Endothelial cell of umbilical vein (primary cell): ENCODE results near the gene PRUNE2.
"Not testable (repeated sequence)": the region's sequence is repeated elsewhere in the genome, so short reads cannot be mapped to it uniquely, and the experiment has no call there.

ENCODE experiments used
- CTCF ChIP-seq, 2 donors: IDR thresholded peaks; 1 replicate in 1 of 2; 2 replicates in 1 of 2; pipeline ENCODE4 v1.5.1; 2011; ENCODE audit warnings: low read length in 2 of 2, mild to moderate bottlenecking in 2 of 2, moderate library complexity in 2 of 2, control low read depth in 1 of 2, inconsistent platforms in 1 of 2, low read depth in 1 of 2; ENCODE audit not compliant: insufficient read depth in 1 of 2; ENCODE audit errors: extremely low read depth in 1 of 2
- EZH2 ChIP-seq: IDR thresholded peaks from 2 replicates; pipeline ENCODE4 v1.6.1; 2012; ENCODE audit warnings: borderline replicate concordance, low read depth, mild to moderate bottlenecking, moderate library complexity, low read length, inconsistent platforms; ENCODE audit not compliant: severe bottlenecking
- FOS ChIP-seq: IDR thresholded peaks from 2 replicates; pipeline ENCODE4 v1.6.1; 2011; ENCODE audit warnings: mild to moderate bottlenecking, low read length, moderate library complexity, borderline replicate concordance; ENCODE audit not compliant: insufficient read depth
- GATA2 ChIP-seq: IDR thresholded peaks from 2 replicates; pipeline ENCODE4 v1.7.0; 2011; ENCODE audit warnings: low read depth, mild to moderate bottlenecking, moderate library complexity, mixed read lengths, low read length; ENCODE audit not compliant: insufficient read length, insufficient read depth
- JUN ChIP-seq: IDR thresholded peaks from 2 replicates; pipeline ENCODE4 v1.6.1; 2011; ENCODE audit warnings: borderline replicate concordance, low read depth; ENCODE audit not compliant: insufficient read length, insufficient read depth
- MAX ChIP-seq: IDR thresholded peaks from 2 replicates; pipeline ENCODE4 v1.6.1; 2011; ENCODE audit not compliant: insufficient read depth, insufficient read length
- POLR2A ChIP-seq: IDR thresholded peaks from 2 replicates; pipeline ENCODE4 v1.6.1; 2012; ENCODE audit warnings: low read depth, mild to moderate bottlenecking, control low read depth, low read length
- POLR2AphosphoS5 ChIP-seq: IDR thresholded peaks from 2 replicates; pipeline ENCODE4 v1.6.1; 2012; ENCODE audit warnings: low read depth, mild to moderate bottlenecking, control low read depth, low read length, moderate library complexity; ENCODE audit not compliant: insufficient read depth

GRCh38 chr9:76593961-76594735, 311.8 kb downstream of the PRUNE2 start:
- TF ChIP-seq POLR2A; POLR2AphosphoS5; CTCF (IDR thresholded peaks at IDR 0.05; ENCODE audit: extremely low read depth in 1 of 2, insufficient read depth in 1 of 2, low read depth in 1 of 2, low read length in 2 of 2); EZH2; GATA2; FOS; JUN; MAX: not testable (repeated sequence)
